T follicular helper cell (primary cell): ENCODE data around the gene TP63.

Experiments used
- DNase-seq: peaks from one replicate; pipeline ENCODE4 v3.0.0-alpha.2; 2020; ENCODE audit warnings: low read depth

TP63 gene

DNA sequence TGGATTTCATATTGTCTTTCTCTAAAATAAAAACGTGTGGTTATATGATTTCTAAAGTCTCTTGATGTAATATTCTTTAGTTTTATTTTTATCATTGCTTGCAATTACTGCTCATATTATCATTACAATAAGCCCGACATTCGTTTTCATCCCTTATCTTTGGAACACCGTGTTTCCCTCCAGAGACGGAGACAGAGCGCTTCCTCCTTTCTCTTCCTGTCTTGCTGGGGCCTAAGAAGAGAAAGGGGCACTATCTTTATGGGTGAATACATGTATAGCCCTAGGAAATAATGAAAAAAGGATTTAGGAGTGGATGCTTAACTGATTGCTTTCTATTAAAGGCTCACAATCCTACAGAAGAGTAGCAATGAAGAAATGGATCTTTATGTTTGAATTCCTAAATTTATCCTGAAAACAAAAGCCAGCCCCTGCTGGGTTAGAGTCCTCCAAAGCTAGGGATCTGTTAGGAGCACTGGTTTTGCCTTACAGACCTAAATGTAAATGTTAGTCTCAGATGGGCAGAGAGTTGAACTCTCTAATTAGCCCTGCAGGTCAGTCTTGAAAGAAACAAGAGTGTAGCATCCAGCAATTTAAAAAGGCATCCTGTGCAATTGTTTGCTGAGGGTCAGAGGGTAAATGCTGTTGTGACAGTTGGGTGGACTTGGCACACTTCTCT, 145.1 kb downstream of the TP63 start:
- no peak for DNase-seq

DNA sequence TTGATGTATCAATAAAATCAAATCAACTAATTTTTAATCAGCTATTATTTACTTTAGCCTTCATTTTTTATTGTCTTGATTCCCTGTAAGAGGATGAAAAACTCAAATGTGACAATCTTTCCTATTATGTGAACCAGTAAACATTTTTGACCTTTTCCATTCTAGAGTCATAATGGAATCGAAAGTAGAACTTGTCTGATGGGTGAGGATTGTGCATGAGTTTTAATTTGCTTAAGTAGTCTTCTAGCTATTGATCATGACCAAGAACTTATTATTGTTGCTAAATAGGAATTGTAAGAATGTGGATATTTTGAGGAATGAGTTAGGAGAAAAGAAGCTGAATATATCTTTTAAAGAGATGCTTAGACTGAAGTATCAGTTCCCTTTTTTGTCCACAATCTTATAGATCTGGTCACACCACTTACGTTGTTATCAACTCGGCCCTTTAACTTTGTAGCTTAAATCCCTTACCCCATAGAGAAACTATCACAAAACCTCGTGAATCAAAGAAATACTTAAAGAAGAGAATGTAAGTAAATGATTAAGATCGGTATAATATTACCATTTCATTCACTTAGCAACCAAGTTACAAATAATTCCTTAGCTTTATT, 147.3 kb downstream of the TP63 start:
- no peak for DNase-seq

DNA sequence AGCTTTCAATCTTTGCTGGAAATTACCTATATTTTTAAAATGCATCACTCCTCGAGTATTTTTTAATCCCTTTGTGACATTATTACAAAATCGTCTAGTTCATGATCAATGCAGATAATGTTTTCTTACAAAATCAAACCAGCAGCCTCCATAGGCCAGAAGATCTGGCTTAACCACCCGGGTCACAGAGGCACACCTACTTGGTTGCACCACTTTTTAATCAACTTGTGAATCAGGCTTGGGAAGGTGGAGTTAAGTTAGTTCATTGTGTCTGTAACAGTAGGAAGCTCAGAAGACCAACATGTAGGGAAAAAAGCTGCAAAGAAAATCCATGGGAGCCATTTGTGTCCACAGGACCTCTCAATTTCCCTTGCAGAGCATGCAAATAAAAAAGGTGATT, 148.0 kb downstream of the TP63 start:
- no peak for DNase-seq

DNA sequence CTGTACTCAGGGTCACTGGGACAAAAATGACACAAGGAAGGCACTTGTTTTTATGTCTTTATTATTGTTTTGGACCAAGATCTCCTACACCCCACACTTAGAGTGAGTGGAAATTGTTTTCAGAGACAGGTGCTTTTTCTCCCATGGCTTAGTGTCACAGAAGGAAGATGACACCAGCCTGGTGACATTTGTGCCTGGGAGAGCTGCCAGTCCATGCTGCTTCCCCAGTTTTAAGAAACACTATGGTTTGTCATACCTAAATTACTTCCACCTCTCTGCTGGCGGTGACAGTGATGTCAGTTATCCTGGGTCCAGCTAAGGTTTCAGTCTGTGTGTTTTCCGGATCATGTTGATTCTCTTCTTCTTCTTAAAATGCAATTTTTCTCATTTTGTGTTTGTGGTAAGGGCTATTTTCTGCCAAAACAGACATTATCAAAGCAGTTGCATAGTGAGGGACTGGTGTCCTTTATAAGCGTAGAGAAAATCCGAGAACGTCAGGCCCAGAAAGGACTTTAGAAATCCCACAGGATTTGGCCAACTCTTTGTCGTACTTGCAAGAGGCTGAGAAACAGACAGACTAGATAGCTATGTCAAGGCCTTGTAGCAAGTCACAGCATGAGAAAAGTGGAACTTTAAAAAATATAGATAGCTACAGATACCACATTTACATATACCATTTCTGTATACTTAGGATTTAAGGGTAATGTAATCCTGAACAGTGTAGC, 149.5 kb downstream of the TP63 start:
- no peak for DNase-seq

DNA sequence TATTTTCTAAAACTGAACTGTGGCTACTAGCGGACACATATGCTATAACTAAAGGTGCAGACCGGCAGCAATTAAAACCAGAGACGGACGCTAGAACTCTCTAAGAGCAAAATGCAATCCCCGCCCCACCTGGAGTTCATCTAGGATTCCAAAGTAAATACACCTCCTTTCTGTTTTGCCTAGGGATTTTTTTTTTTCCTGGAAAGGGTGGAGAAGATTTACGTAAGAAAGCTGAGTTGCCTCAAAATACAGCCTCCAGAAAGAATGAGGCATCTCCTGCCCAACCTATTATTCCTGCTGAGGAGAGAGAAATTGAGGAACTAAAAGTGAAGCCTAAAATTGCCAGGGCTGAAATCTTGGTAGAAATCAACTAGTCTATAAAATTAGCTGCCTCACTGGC, 150.2 kb downstream of the TP63 start:
- DNase-seq = no peak

DNA sequence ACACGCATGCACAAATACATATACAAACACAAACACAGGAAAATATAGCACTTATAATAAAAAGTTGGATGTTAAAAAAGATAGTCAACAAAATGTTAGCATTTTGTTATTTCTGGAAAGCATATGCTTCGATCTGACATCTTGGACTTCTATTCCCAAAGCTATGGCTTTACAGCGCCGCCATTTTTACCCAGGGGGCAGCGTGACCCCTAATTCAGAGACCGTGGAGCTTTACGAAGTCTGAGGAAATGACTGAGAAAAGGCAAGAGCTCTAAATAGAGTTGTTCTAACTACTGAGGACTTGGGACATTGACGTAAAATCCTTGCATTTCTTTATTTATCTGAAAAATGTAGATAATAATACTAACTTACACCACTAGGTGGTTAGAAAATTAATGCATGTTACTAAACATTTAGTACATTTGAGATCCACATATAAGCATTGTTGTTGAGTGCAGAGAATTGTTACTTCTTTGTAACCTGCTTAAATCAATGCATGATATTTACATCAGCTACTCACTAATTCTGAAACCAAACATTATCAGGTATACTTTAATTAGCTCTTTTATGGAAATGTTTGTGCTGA, 155.4 kb downstream of the TP63 start:
- DNase-seq = no peak

DNA sequence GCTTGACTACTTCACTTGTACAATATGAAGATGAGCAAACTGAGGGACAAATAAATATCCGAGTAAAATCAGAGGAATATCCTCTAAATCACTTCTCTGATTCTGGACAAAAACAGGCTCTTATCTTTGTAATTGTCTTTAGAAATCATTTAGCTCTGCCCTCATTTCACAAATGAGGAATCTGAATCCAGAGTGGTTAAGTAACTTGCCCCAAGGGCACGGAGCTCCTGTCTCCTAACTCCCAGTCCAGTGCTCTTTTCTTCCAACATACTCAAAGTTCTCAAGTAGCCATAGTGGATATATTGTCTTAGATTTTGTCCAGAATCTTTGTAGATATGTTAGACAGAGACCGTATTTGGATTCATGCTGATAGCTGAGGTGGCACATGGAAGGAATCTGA, 156.0 kb downstream of the TP63 start:
- no peak for DNase-seq

DNA sequence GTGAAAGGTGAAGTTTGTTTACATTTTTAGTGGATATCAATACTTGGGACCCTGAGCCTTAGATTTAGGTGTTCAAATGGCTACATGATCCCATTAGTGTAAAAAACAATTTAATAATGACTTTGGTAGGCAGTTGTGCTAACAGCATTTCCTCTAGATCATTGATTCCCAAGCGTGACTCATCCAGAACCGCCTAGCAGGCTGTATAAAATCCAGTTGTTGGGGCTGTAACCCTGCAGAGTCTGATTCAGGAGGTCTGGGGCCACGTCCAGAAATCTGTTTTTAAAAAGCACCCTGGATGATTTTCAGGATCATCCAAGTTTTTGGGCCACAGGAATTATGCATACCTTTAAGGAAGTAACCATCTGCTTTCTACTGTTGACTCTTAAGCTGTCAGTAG, 156.4 kb downstream of the TP63 start:
- no peak for DNase-seq

DNA sequence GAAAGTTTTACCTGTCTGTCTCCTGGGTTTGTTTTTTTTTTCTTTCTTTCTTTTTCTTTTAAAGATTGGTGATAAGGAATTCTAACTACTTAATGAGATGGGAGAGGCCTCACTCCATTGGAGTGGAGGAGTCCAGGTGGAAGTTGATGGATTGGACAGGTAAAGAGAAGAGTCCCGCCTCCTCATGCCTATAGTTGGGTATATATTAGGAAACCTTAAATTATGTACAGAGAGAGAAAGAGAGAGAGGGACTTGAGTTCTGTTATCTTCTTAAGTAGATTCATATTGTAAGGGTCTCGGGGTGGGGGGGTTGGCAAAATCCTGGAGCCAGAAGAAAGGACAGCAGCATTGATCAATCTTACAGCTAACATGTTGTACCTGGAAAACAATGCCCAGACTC, 158.2 kb downstream of the TP63 start:
- DNase-seq = no peak

DNA sequence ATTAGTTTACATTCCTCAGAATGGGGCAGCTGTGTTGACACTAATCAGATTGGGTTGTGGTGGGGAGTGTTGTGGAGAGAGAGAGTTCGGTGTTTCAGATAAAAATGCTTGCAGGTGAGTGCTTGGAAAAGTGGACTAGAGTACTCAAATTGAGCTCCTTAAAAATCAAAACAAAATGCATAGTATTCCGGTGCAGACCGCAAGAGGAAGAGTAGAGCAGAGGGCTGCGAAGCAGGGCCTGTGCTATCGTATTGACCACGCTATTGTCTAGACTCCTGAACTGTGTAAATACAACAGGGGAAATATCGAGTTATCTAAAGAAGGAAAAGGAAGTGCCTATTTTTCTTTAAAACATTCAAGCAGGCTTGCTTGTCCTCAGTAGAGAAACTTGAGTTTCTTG, 159.5 kb downstream of the TP63 start:
- DNase-seq = no peak

DNA sequence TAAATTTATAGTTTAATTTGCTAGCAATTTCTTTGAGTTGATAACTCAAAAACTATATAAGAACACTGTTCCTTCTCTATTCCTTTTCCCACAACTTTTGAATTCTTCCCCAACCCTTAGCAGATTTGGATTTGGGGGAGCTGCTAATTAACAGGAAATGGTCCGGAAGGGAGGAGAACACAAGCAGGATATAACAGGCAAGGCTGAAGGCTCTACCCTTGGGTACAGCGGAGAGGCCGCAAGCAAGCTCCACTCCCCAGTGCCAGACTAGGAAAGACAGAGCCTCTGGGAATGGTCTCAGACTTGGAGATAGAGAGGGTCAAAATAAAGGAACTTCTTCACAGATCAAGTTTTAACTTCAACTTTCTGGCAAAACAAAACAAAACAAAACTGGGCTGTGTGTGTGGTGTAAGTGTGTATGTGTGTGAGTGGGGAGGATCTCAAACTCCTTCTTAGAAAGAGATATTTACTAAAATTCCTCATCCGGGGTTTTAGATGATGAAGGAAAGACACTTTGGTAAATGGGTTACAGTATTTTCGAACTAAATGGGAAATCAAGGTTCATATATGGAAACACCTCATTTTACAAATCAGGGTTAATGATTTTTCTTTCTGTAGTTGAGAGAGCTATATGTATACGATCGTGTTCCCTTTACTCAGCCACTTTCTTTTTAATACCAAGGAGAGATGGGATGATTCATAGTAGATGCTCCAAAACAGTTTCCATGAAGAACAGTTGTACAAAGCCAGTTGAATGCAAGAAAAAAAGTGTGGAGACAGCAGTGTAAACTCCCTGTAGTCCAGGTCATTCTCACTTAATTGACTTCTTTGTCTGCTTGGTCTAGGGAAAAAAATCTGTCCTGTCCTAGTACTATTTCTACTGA, 161.1 kb downstream of the TP63 start:
- no peak for DNase-seq

DNA sequence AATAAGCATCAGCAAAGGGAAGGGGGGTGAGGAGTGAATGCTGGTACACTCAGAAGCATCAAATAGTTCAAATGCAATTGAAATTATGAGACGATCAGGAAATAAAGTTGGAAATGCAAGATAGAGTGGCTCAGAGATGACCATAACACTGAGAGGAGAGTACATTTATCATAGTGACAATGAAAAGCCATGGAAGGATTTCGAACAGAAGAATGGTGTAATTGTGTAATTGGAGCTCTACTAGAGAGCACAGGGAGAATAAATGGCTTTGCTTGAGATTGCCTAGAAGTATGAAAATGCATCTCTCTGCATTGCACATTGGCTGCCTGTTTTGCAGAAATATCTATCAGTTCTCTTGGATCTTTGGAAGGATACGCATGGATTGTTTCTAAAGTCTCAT, 163.3 kb downstream of the TP63 start:
- no peak for DNase-seq

DNA sequence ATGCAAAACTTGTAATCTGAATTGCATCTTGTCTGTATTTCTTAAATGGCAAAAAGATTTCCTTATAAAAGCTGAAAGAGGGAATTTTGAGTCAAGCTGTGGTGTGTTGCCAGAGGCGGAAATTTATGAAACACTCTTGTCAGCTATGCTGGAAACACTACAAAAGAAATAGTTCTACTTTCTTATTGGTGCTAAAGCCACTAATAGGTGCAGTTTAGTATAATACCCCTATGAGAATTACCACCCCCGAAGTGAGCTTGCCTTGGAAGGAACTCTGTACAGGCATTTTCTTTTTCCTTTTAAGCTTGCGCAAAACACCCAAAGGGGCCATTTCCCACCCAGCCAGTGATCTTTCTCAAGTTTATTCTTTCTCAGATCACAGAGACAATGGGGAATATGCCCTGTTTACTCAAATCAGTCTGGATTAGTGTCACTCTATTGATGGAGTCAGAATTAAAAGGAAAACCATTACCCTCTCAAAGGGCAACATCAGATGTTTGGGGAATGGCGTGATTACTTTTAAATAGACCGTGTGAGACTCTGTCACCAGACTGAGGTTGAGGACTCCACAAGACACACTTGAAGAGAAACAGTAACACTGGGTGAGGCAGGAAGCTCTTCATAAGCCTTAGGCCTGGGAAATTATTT, 166.0 kb downstream of the TP63 start:
- DNase-seq = no peak

DNA sequence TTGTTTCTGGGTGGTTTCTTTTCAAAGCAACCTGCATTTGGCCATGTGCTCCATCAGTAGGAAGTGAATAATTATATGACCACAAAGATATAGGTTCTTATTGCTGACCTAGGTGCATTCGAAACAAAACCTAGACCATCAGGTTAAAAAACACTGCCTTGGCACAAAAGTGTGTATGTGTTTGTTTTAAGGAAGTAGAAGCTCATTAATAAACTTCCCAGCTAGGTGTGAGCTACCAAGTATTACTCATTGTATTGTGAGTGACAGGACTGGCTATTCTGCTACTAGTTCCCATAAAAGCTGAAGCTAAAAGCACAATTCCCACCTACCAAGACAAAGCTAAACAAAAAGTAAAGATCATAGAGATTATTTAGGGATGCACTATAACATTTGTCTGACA, 168.2 kb downstream of the TP63 start:
- DNase-seq = no peak

DNA sequence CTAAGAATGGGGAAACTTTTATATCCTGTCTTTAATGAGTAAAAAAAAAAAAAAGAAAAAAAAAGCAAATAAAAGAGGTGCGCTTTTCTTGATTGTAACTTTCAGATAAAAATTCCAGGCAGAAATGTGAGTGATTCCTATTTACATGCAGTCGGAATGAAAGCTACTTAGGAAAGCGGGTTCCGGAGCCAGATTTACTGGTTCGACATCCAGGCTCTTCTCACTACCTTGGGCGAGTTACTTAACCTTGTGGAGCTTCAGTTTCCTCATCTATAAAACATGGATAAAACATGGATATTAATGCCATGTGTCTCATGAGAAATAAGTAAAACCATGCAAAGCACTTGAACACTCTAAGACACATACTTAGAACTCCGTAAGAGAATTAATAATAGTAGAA, 169.2 kb downstream of the TP63 start:
- no peak for DNase-seq

DNA sequence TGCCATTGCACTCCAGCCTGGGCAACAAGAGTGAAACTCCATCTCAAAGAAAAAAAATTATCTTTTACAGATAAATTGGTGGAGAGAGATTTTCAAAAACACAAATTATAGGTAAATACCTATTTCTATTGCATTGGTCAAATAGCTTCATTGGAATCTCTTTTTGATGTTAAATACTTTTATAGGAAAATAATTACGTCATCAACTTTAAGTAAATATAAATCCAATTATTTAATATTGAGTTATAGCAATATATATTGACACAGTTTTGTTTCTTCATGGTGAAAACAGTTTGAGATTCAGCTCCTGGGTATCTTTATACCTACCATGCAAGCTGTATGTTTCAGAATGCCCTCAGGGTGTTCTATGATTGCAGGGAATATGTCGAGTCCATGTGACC, 172.1 kb downstream of the TP63 start:
- DNase-seq = no peak

DNA sequence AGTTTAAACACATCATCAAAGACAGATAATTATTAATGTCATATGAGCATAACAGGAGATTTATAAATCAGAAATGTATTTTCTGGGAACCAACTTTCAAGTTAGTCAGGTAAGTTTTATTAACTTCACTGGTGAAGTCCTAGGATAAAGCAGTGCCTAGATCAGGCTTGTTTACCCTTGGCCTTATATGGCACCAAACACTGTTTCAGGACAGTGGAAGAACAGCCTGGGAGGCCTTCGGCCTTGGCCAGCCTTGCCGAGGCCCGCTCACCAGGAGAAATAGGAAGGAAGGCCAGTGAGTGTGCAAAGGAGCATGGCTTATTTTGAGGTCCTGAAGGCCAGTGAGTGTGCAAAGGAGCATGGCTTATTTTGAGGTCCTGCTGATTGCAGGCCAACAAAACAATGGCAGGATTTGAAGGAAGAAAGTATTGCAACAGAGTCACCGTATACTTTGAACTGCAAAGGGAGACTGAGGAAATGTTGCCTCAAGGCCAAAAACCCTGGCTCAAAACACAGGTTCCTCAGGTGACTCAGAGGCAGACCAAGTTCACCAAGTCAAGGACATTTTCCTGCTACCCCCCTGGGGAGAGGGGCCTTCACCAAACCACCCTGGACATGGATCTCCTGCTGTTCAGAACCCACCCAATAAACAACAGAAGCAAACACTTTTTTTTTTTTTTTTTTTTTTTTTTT, 174.3 kb downstream of the TP63 start:
- DNase-seq = no peak

DNA sequence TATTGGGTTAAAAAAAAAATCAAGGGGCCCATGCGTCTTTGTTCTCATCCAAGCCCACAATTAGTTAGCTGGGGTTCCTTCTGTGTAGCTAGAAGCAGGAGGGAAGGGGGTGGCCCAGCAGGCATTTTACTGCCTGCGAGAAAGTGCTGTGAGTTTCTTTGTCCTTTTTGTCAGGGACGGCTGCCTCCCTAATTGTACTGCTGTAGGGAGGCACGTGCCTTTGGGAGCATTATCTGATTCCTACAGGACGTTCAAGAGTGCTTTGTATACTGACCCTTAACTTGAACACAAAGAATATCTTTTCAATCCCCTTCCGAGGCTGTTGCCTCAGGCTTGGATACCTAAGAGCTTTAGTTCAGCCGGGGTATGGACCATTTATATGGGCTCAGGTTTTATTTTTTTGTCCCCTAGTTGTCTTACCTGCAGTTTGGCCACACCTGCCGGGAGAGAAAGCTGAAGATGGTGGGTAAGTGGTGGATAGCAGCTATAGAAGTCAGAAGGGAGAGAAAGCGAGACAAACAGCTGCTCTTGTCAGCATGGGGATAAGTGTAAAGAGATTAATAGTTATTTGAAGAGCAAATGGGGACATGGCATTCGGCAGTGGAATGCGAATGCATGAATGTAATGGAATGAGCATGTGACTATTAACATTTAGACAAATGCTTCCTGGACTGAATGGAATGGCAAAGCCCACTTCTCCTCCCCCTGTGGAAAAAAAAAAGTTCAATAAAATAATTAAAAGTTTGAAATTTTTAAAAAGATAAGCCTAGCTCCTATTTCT, 175.2 kb downstream of the TP63 start:
- DNase-seq = no peak

DNA sequence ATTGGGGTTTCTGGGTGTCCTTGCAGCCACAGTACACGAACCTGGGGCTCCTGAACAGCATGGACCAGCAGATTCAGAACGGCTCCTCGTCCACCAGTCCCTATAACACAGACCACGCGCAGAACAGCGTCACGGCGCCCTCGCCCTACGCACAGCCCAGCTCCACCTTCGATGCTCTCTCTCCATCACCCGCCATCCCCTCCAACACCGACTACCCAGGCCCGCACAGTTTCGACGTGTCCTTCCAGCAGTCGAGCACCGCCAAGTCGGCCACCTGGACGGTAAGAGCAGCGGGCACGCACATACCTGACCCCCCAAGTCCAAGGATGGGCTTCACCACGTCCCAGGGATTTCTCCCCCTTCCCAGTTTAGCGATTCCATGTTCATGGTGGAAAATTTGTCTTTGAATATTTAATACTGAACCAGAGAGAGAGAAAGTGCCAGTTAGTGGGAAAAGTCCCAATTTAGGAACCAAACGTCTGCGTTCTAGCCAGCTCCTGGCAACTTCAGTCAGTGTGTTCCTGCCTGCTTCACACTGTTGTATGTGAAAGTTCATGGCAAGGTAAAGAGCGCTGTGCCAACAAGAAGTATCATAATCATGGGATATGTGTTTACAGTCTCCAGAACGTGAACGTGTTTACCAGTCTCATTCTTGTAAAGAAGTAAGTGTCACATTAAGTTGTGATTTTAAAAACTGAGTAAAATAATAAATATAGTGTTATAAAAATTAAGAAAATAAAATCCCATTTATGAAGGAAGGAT, 177.2 kb downstream of the TP63 start:
- DNase-seq = no peak
